Activated CD4-positive, alpha-beta T cell treated with anti-CD3 and anti-CD28 coated beads, Interleukin-2, amount 50 U/mL, for 4 hours (primary cell): Measurements from ENCODE around the gene ZNF777.

ENCODE experiments used
- DNase-seq, 2 experiments: peaks; one replicate each; pipeline ENCODE4 v3.0.0-alpha.2; 2020

ZNF777 gene

GRCh38 chr7:149475121-149476045 lies 14.5 kb upstream of the ZNF777 start:
- DNase-seq = no peak

GRCh38 chr7:149474309-149475120 lies 13.7 kb upstream of the ZNF777 start:
- DNase-seq = no peak

GRCh38 chr7:149473251-149473650 lies 12.4 kb upstream of the ZNF777 start:
- no peak for DNase-seq

GRCh38 chr7:149471289-149471953 lies 10.6 kb upstream of the ZNF777 start:
- DNase-seq = no peak

- DNase-seq = no peak
Observed at GRCh38 chr7:149469806-149470205, 8.9 kb upstream of the ZNF777 start.

GRCh38 chr7:149468208-149468607 lies 7.3 kb upstream of the ZNF777 start:
- DNase-seq = no peak

- no peak for DNase-seq
Observed at GRCh38 chr7:149467321-149467859, 6.5 kb upstream of the ZNF777 start.

- DNase-seq = no peak
Observed at GRCh38 chr7:149466364-149466763, 5.5 kb upstream of the ZNF777 start.

GRCh38 chr7:149463500-149464161 lies 2.8 kb upstream of the ZNF777 start:
- DNase-seq = no peak

GRCh38 chr7:149462101-149462520 lies 1.2 kb upstream of the ZNF777 start:
- DNase-seq = no peak

GRCh38 chr7:149459540-149460452 lies 1.1 kb downstream of the ZNF777 start:
- no peak for DNase-seq

GRCh38 chr7:149459201-149459539 lies 1.7 kb downstream of the ZNF777 start:
- no peak for DNase-seq

- no peak for DNase-seq
Observed at GRCh38 chr7:149458235-149458634, 2.6 kb downstream of the ZNF777 start.

GRCh38 chr7:149457766-149458165 lies 3.1 kb downstream of the ZNF777 start:
- DNase-seq = no peak

GRCh38 chr7:149456506-149457421 lies 4.1 kb downstream of the ZNF777 start:
- no peak for DNase-seq

GRCh38 chr7:149455175-149455950 lies 5.5 kb downstream of the ZNF777 start:
- no peak for DNase-seq

GRCh38 chr7:149454750-149455149 lies 6.1 kb downstream of the ZNF777 start:
- no peak for DNase-seq

- no peak for DNase-seq
Observed at GRCh38 chr7:149454006-149454405, 6.9 kb downstream of the ZNF777 start.

- DNase-seq = no peak
Observed at GRCh38 chr7:149450821-149451220, 10.0 kb downstream of the ZNF777 start.
